Activated naive CD4-positive, alpha-beta T cell treated with anti-CD3 and anti-CD28 coated beads for 36 hours (primary cell): Measurements from ENCODE around the gene ASPA. TPM values are rescaled to one million over a fixed set of nuclear protein-coding genes. Genes with fewer than 3 reads are reported as not detected.

ENCODE experiments used
- CTCF ChIA-PET: fragments of 350-600 bp; sonication (Branson Sonifier 250); formaldehyde crosslinking; loops from one replicate; lab custom pipeline; 2021; ENCODE audit warnings: antibody characterized with exemption; lab: Charles Lee
- DNase-seq: peaks from one replicate; pipeline ENCODE4 v3.0.0-alpha.2; 2020
- H3K27ac Mint-ChIP-seq: one replicate; pipeline ENCODE4 v1.8.0; 2021; ENCODE audit warnings: mild to moderate bottlenecking, mixed read lengths
- H3K27me3 Mint-ChIP-seq: one replicate; pipeline ENCODE4 v1.8.0; 2021; ENCODE audit warnings: low read depth, mixed read lengths
- H3K36me3 Mint-ChIP-seq: one replicate; pipeline ENCODE4 v1.8.0; 2021; ENCODE audit warnings: low read depth, mixed read lengths
- H3K4me1 Mint-ChIP-seq: one replicate; pipeline ENCODE4 v1.8.0; 2021; ENCODE audit warnings: low read depth, mixed read lengths
- H3K4me3 Mint-ChIP-seq: one replicate; pipeline ENCODE4 v1.8.0; 2021; ENCODE audit warnings: mild to moderate bottlenecking, moderate library complexity, mixed read lengths
- H3K9me3 Mint-ChIP-seq: one replicate; pipeline ENCODE4 v1.8.0; 2021; ENCODE audit warnings: mixed read lengths
- intact Hi-C: fragments of 100-400 bp; cut with micrococcal nuclease; formaldehyde crosslinking; loops from one replicate; pipeline ENCODE4 v1.15.1; 2023
- total RNA-seq, 2 experiments: library from RNA; stranded (reverse); gene quantifications; one replicate each; pipeline ENCODE4 v1.2.3, GENCODE V29; 2021

ASPA gene
- total RNA-seq, 2 experiments from 2014 or later: 0.29 TPM; not detected in 1

GRCh38 chr17:3479988-3480387 lies 4.2 kb downstream of the ASPA start:
- H3K27me3 Mint-ChIP-seq: peaks cover 3% of the 10 kb centered on the region
- intact Hi-C loops: no loop called here
- DNase-seq: no peak
- H3K9me3 Mint-ChIP-seq: no peaks in the 10 kb centered on the region
- CTCF ChIA-PET: no interaction called here
- no peaks in the 10 kb centered on the region for H3K36me3 Mint-ChIP-seq
- no peak overlapping the region for H3K27ac Mint-ChIP-seq
- no peak overlapping the region for H3K4me3 Mint-ChIP-seq
- peaks cover 5% of the 10 kb centered on the region for H3K4me1 Mint-ChIP-seq

DNA sequence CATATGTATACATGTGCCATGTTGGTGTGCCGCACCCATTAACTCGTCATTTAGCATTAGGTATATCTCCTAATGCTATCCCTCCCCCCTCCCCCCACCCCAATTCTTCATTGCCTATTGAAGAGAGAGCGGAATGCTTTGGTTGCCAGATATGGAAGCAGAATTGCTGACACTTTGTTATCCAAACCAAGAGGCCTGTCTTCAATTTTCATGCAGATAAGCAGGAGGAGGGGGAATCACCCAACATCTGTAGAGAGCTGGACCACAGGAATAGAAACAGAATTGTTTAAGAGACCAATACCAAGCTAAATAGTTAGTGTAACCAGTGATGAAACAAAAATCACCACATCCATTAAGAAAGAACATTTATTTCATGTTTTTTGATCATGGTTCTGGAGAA lies 7.1 kb downstream of the ASPA start:
- intact Hi-C loops: no loop called here
- peaks cover 10% of the 10 kb centered on the region for H3K27me3 Mint-ChIP-seq
- no peak for DNase-seq
- CTCF ChIA-PET: no interaction called here
- H3K27ac Mint-ChIP-seq: no peak overlapping the region
- H3K36me3 Mint-ChIP-seq: no peaks in the 10 kb centered on the region
- no peaks in the 10 kb centered on the region for H3K9me3 Mint-ChIP-seq
- H3K4me1 Mint-ChIP-seq: no peaks in the 10 kb centered on the region
- H3K4me3 Mint-ChIP-seq: no peak overlapping the region

- no peaks in the 10 kb centered on the region for H3K9me3 Mint-ChIP-seq
- H3K36me3 Mint-ChIP-seq: no peaks in the 10 kb centered on the region
- peaks cover 11% of the 10 kb centered on the region for H3K27me3 Mint-ChIP-seq
- no peak for DNase-seq
- intact Hi-C loops: no loop called here
- no peak overlapping the region for H3K4me3 Mint-ChIP-seq
- H3K4me1 Mint-ChIP-seq: no peaks in the 10 kb centered on the region
- no peak overlapping the region for H3K27ac Mint-ChIP-seq
- CTCF ChIA-PET: interaction anchor here (0.8 kb wide), 1 partner anchor 801 kb away, joined by 3 read pairs; no protein-coding TSS in a partner anchor
Observed at GRCh38 chr17:3485481-3486068, 9.8 kb downstream of the ASPA start.

- Mint-ChIP-seq H3K4me3 (no peak overlapping the region), H3K27ac (no peak overlapping the region), H3K27me3 (peaks cover 3% of the 10 kb centered on the region), H3K4me1 (no peaks in the 10 kb centered on the region), H3K36me3 (no peaks in the 10 kb centered on the region), H3K9me3 (peaks cover 4% of the 10 kb centered on the region)
- DNase-seq: no peak
- intact Hi-C loops: no loop called here
- CTCF ChIA-PET: no interaction called here
Observed at GRCh38 chr17:3497101-3497500, 21.3 kb downstream of the ASPA start.

DNA sequence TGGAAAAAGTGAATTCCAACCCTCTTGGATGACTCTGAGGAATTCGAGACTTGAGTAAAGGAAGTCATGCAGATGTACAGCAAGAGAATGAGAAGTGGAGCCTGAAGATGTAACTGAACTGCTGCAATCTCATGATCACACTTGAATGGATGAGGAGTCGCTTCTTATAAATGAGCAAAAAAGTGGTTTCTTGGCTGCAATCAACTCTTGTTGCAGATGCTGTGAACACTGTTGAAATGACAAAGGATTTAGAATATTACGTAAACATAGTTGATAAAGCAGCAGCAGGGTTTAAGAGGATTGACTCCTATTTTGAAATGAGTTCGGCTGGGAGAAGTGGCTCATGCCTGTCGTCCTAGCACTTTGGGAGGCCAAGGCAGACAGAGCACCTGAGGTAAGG lies 25.5 kb downstream of the ASPA start:
- H3K36me3 Mint-ChIP-seq: no peaks in the 10 kb centered on the region

GRCh38 chr17:3502466-3502865 lies 26.7 kb downstream of the ASPA start:
- no peaks in the 10 kb centered on the region for H3K36me3 Mint-ChIP-seq
- no peaks in the 10 kb centered on the region for H3K9me3 Mint-ChIP-seq
- peaks cover 2% of the 10 kb centered on the region for H3K27me3 Mint-ChIP-seq
- H3K27ac Mint-ChIP-seq: no peak overlapping the region
- no peaks in the 10 kb centered on the region for H3K4me1 Mint-ChIP-seq
- no peak for DNase-seq
- CTCF ChIA-PET: no interaction called here
- H3K4me3 Mint-ChIP-seq: no peak overlapping the region
- intact Hi-C loops: no loop called here

More for the DNA sequence above, 25.5 kb downstream of the ASPA start:
- no peak for DNase-seq
- H3K4me1 Mint-ChIP-seq: no peaks in the 10 kb centered on the region
- no peaks in the 10 kb centered on the region for H3K27me3 Mint-ChIP-seq
- no peak overlapping the region for H3K4me3 Mint-ChIP-seq
- no peaks in the 10 kb centered on the region for H3K9me3 Mint-ChIP-seq
- intact Hi-C loops: no loop called here
- CTCF ChIA-PET: no interaction called here
- H3K27ac Mint-ChIP-seq: no peak overlapping the region

- Mint-ChIP-seq H3K4me1 (no peaks in the 10 kb centered on the region), H3K9me3 (no peaks in the 10 kb centered on the region), H3K4me3 (no peak overlapping the region), H3K36me3 (no peaks in the 10 kb centered on the region), H3K27me3 (peaks cover 3% of the 10 kb centered on the region), H3K27ac (no peak overlapping the region)
- intact Hi-C loops: no loop called here
- no peak for DNase-seq
- CTCF ChIA-PET: no interaction called here
Observed at GRCh38 chr17:3503285-3503684, 27.5 kb downstream of the ASPA start.

DNA sequence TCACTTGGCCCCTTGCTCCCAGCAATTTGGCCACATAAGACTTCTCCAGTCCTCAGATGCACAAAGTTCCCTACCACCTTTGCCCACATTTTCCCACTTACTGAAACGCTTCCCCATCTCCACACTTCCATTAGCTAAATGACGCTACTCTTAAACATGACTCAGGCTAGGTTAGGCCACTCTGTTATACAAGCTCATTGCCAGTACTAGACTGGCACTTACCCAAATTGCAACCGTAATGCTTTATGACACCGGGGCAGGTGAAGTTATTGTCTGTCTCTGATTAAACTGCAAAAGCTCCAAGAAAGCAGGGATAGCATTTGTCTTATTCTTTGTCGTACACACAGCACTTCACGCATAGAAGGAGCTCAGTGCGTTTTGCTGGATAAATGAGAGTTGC lies 29.2 kb downstream of the ASPA start:
- Mint-ChIP-seq H3K4me1 (no peaks in the 10 kb centered on the region), H3K9me3 (no peaks in the 10 kb centered on the region), H3K4me3 (no peak overlapping the region), H3K36me3 (no peaks in the 10 kb centered on the region), H3K27me3 (peaks cover 5% of the 10 kb centered on the region), H3K27ac (no peak overlapping the region)
- intact Hi-C loops: no loop called here
- no peak for DNase-seq
- CTCF ChIA-PET: interaction anchor here (0.6 kb wide), 1 partner anchor 15 kb away, joined by 3 read pairs; no protein-coding TSS in a partner anchor

DNA sequence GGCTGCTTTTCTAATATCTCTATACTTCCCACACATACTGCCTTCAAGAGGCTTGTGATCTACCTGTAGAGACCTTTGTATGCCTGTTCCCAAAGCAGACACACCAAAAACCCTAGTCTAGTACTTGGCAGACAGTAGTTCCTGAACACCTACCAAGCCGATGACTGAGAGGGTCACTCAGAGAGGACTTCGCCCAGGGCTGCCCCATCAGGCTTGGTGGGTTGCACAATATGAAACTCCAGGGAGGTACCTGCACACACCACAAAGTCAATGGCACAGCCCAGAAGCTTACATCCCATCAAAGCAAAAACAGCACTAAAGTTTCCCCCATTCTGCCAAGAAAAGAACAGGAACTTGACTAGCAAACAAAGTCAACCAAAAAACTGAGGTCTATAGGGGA lies 30.3 kb downstream of the ASPA start:
- Mint-ChIP-seq H3K27me3 (peaks cover 5% of the 10 kb centered on the region), H3K4me3 (no peak overlapping the region), H3K27ac (no peak overlapping the region), H3K36me3 (no peaks in the 10 kb centered on the region), H3K9me3 (no peaks in the 10 kb centered on the region), H3K4me1 (no peaks in the 10 kb centered on the region)
- intact Hi-C loops: no loop called here
- DNase-seq: no peak
- CTCF ChIA-PET: no interaction called here

DNA sequence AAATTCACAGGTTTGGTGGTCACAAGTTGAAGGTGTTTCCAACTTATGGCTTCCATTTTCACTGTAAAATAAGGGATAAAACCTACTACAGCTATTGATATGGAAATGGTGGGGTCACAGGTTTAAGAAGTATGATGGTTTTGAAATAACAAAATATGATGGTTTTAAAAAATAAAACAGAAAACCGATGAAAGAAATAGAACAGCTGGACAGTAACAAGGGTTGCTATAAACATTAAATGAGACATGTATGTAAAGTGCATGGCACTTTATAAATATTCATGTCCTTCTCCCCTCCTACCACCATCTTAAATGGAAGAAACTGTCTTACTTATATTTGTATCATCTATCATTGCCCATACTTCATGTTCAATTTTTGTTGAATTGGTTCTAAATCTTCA lies 31.3 kb downstream of the ASPA start:
- Mint-ChIP-seq H3K4me3 (no peak overlapping the region), H3K36me3 (no peaks in the 10 kb centered on the region), H3K27me3 (peaks cover 5% of the 10 kb centered on the region), H3K9me3 (no peaks in the 10 kb centered on the region), H3K4me1 (no peaks in the 10 kb centered on the region), H3K27ac (no peak overlapping the region)
- DNase-seq: no peak
- CTCF ChIA-PET: no interaction called here
- intact Hi-C loops: no loop called here

- CTCF ChIA-PET: no interaction called here
- DNase-seq: no peak
- Mint-ChIP-seq H3K9me3 (no peaks in the 10 kb centered on the region), H3K36me3 (no peaks in the 10 kb centered on the region), H3K4me1 (no peaks in the 10 kb centered on the region), H3K4me3 (no peak overlapping the region), H3K27ac (no peak overlapping the region), H3K27me3 (peaks cover 5% of the 10 kb centered on the region)
- intact Hi-C loops: no loop called here
Observed at GRCh38 chr17:3507869-3508268, 32.1 kb downstream of the ASPA start.

- Mint-ChIP-seq H3K27me3 (peaks cover 5% of the 10 kb centered on the region), H3K9me3 (no peaks in the 10 kb centered on the region), H3K27ac (no peak overlapping the region), H3K36me3 (no peaks in the 10 kb centered on the region), H3K4me1 (no peaks in the 10 kb centered on the region), H3K4me3 (no peak overlapping the region)
- CTCF ChIA-PET: no interaction called here
- intact Hi-C loops: no loop called here
- no peak for DNase-seq
Observed at GRCh38 chr17:3510090-3510489, 34.3 kb downstream of the ASPA start.

DNA sequence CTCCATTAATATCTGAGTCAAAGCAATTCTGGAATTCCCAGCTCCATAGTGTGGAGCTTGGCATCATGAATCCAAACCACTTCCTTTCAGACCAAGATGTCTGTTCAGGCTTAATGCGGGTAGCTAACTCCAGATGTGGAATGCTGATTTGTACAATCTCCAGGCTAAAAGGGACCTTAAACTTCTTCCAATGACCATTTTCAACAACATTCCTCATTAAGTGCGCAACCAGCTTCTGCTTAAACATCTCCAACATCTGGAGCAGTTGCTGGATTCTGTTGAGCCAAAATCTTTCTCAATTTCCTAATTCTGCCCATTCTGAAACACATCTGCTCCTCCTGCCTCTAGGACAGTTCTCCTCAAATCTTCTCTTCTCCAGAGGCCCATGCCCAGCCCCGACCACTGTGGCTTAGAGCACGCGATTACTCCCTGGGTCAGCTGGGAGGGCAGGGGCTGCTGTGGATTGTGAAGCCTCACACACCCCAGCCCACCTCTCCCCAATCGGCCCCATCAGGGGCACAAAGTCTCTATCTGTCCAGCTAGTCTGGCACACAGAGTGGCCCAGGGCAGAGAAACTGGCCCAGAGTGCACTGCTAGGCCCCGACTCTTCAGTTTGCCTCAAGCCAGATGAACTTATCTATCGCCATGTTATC lies 36.2 kb downstream of the ASPA start:
- DNase-seq: no peak
- CTCF ChIA-PET: no interaction called here
- Mint-ChIP-seq H3K4me3 (no peak overlapping the region), H3K27ac (no peak overlapping the region), H3K27me3 (peaks cover 5% of the 10 kb centered on the region), H3K36me3 (no peaks in the 10 kb centered on the region), H3K4me1 (no peaks in the 10 kb centered on the region), H3K9me3 (no peaks in the 10 kb centered on the region)
- intact Hi-C loops: no loop called here
